HG03457 (cell line): Measurements from ENCODE around the gene ARID4B.
A peak's percentile ranks its signal among the peaks of the same experiment; 100 is the strongest.
"Not testable (repeated sequence)": the region's sequence is repeated elsewhere in the genome, so short reads cannot be mapped to it uniquely, and the experiment has no call there.

ENCODE experiments used
- ATAC-seq: cut with Tn5 transposase; IDR thresholded peaks from one replicate; pipeline ENCODE4 v1.9.1; 2021; ENCODE audit warnings: moderate number of reproducible peaks; ENCODE audit not compliant: unreplicated experiment

The ARID4B gene

GRCh38 chr1:235275223-235275622, 52.8 kb downstream of the ARID4B start:
- ATAC-seq = no peak

DNA sequence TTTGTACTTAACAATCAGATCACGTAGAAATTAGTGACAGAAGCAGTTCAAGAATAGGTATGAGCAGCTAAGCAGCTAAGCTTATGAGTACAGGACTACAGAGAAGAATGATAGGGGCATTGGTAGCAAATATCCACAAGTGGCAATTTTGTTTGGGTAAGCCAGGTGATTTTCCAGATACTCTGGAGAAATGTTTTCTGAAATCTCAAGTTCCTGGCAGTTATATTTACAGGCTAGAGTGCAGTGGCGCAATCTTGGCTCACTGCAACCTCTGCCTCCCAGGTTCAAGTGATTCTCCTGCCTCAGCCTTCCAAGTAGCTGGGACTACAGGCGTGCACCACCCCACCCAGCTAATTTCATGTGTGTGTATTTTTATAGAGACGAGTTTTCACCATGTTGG, 55.1 kb downstream of the ARID4B start:
- no peak for ATAC-seq

DNA sequence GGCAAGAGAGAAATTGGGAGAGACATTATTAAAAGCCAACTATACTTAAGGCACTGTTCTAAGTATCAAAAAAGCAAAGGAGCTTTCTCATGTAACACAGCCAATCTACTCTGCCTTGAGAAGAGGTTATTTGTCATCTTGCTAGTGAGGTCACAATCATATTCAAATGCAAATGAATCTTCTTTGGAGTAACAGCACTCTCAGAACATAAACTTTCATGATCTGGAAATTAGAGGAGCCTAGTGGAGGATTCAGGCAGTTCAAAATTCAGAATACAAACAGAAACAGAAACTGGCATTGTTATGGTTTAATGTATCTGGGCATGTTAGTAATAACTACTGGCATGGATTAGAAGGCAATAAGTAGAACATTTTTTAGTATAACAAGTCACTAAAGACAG, 57.4 kb downstream of the ARID4B start:
- no peak for ATAC-seq

- ATAC-seq = not testable (repeated sequence)
Measured at GRCh38 chr1:235269990-235270389, 58.0 kb downstream of the ARID4B start.

- ATAC-seq = no peak
Measured at GRCh38 chr1:235268379-235269125, 59.4 kb downstream of the ARID4B start.

- no peak for ATAC-seq
Measured at GRCh38 chr1:235266967-235267366, 61.0 kb downstream of the ARID4B start.

- ATAC-seq = no peak
Measured at GRCh38 chr1:235266325-235266724, 61.7 kb downstream of the ARID4B start.

GRCh38 chr1:235265900-235266299, 62.1 kb downstream of the ARID4B start:
- no peak for ATAC-seq

DNA sequence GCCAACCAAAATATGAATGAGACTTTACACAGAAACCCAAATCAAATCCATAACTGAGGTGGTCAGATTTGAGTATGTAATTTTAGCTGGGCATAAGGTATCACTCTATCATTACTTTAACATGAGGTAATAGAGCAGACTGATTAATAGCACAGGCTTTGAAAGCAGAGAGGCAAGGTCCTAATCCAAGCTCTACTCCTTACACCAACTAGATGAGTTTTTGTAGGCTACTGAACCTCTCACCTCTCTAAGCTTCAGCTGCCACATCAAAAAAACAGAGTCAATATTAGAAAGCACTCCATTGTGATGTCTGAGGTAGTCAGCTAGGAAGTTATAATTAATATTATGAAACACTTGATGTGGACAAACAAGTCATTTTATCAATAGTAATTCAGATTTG, 63.7 kb downstream of the ARID4B start:
- ATAC-seq = no peak

- no peak for ATAC-seq
Measured at GRCh38 chr1:235262539-235262938, 65.4 kb downstream of the ARID4B start.

GRCh38 chr1:235261243-235261642, 66.7 kb downstream of the ARID4B start:
- ATAC-seq = no peak

DNA sequence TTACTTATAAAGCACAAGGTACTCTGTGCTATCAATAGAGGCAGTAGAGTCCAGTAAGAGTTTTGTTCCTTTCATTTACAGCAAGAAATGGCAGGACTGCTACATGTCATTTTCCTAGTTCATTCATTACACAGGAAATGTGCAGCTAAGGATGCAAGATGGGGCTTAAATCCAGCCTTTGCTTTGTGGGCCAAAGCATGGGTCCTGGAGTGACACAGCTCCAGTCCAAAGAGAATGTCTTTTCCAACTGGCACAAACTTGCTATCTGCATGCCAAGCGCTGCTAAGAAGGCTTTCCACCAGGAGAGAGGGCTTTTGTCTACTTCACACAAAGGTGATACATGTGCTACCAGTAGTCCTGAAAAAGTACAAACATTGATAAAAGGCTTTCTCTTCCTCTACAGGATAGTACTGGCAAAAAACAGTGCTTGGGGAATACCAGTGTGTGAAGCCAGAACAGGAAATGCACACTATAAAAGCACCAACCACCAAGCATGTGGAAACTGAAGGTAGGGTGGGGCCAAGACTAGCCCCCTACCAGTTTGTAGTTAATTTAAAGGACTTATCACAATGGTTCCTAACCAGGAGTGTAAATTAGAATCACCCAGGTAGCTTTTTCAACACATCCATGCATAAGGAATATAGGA, 68.7 kb downstream of the ARID4B start:
- peak; percentile 54 for ATAC-seq

- ATAC-seq = not testable (repeated sequence)
Measured at GRCh38 chr1:235258068-235258467, 69.9 kb downstream of the ARID4B start.

DNA sequence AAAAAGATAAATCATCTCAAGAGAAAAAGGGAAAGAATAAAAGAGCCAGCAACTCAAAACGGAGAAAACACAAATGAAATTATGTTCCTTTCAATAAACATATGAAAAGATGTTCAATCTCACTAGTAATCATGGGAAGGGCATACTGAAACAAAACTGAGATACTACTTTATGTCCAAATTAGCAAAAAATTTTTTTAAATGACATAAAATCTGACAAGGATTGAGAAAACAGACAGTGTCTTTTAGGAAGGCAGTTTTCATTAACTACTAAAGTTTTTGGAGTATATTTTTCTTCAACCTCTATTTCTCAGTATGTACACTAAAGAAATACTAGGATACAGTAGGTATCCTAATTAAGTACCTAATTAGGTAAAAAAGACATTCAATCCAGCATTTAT, 73.3 kb downstream of the ARID4B start:
- no peak for ATAC-seq

- ATAC-seq = no peak
Measured at GRCh38 chr1:235253219-235253962, 74.6 kb downstream of the ARID4B start.

DNA sequence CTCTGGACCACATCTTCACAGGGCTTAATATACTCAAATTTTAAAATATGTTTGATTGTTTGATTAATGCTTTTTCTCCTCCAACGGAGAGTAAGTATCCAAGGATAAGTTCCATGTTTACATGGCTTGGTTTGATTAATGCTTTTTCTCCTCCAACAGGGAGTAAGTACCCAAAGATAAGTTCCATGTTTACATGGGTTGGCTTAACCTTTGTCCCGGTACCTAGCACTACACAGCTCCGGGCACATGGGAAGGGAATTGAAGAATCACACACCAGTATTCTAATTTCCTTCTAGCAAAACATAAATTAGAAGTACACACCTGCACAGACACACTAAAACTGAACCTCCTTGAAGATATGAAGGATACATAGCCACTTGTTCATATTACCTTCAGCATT, 77.5 kb downstream of the ARID4B start:
- ATAC-seq = no peak

GRCh38 chr1:235246022-235246948, 81.7 kb downstream of the ARID4B start:
- no peak for ATAC-seq

- no peak for ATAC-seq
Measured at GRCh38 chr1:235244974-235245592, 82.9 kb downstream of the ARID4B start.

GRCh38 chr1:235240960-235241359, 87.0 kb downstream of the ARID4B start:
- ATAC-seq = no peak

GRCh38 chr1:235239851-235240250, 88.1 kb downstream of the ARID4B start:
- no peak for ATAC-seq
